ENCODE measurements around the gene UPK1A.
A peak's percentile ranks its signal among the peaks of the same experiment; 100 is the strongest.

Gene UPK1A

DNA sequence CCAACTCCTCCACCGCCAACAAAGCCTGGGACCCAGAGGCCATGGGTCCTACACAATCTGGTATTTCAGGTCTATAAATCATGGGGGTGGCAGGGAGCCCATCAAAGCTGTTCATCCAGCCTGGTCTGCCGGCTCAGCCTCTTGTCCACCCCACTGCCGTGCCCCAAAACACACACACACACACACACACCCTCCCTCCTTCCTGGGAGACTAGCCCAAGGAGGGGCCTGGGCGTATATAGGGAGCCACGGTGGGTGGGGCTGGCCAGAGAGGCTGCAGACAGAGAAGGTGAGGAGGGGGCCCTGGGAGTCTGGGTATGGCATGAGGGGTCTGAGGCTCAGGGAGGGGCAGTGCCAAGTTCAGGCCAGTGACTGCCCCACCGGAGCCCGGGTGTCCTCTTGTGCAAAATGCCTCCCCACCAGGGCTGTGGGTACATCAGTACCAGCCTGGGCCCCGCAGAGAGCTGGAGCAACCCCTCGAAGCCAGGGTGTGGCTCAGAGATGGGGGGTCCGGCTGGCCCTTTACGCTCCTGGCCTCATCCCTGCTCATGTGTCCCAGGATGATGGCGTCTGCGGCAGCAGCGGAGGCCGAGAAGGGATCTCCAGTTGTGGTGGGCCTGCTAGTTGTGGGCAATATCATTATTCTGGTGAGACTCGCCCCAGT, at the start of gene UPK1A:
Gene UPK1A (plus strand): TSS at position 267 of the 663 bp plus-strand sequence. CDS start 296 bp downstream, at position 563.
- DNase-seq = no peak

- DNase-seq = no peak
These were observed 47.5 kb upstream of the UPK1A start for GRCh38 chr19:35618857-35619256.

- DNase-seq = no peak
These were observed 46.9 kb upstream of the UPK1A start for GRCh38 chr19:35619290-35619923.

- DNase-seq = no peak
These were observed 46.3 kb upstream of the UPK1A start for GRCh38 chr19:35620001-35620400.

DNA sequence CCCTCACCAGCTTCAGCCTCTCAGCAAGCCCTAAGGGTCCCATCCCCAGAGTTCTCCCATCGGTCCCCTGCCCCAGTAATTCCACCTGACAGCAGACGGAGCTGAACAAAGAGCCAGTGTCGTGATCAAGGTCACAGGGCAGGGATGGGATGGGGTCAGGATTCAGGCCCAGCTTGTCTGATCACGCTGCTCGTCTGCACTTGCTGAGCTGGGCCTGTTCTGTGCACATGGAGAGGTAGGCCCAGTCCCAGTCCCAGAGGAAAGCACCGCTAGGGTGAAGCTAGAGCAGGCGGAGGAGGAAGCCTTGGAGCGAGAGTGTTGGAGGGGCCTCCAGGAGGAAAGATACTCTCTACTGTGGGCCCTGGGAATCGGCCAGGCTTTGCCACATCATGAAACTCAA, 44.6 kb upstream of the UPK1A start:
- DNase-seq = no peak

DNA sequence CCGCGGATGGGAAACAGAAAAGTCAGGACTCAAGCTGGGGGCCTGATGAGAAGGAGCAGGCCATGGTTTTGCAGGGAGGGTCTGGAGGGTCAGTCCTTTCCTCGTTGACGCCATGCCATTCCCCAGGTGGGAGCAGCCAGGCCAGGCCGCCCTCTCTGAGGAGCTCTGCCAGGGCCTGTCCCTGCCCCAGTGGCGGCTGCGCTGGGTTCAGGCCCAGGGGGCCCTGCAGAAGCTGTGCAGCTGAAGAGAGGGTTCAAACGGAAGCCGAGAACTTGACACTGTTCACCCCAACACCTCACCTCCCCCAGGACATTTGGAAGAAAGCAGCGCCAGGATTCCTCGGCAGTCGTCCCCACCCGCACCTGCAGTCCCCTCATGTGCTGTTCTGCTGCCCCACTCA, 43.6 kb upstream of the UPK1A start:
- DNase-seq = no peak

DNA sequence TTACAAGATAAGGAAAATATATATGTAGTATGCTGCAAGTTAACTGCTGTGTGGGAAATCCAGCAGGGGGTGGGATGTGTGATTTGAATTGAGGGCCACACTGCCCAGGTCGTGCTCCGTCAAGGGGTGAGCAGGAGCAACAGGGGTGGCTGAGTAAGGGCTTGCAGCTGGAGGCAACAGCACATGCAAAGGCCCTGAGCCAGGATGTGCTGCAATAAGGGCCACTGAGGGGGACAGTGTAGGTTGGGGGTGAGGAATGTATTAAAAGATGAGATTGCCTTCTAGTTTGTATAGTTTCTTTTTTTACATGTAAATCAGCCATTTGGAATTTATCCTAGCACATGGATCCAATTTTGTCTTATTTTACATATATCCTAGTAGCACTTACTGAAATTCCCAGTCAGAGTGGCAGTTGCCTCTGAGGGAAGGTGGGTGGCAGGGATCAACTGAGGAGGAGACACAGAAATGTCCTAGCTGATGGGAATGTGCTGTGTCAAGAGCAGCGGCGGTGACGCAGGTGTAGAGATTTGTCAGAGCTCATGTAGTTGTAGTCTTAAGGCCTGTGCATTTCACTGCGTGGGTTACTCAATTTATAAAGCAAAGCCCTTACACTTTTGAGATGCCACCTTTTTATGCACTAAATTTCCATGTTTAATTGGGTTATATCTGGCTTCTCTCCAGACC, 42.8 kb upstream of the UPK1A start:
- DNase-seq = no peak

DNA sequence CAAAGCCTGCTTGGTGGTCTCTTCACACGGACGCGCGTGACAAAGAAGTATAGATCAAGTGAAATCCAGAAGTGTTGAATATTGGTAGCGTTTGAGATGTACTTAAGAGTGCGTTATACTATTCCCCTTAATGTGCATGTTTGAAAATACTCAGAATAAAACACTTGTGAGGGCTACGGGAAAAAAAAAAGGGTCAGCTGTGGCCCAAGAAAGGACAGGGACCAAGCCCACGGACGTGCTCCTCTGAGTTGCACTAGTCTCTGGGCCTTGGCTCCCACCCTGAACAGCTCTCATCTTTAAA, 38.1 kb upstream of the UPK1A start:
- no peak for DNase-seq

DNA sequence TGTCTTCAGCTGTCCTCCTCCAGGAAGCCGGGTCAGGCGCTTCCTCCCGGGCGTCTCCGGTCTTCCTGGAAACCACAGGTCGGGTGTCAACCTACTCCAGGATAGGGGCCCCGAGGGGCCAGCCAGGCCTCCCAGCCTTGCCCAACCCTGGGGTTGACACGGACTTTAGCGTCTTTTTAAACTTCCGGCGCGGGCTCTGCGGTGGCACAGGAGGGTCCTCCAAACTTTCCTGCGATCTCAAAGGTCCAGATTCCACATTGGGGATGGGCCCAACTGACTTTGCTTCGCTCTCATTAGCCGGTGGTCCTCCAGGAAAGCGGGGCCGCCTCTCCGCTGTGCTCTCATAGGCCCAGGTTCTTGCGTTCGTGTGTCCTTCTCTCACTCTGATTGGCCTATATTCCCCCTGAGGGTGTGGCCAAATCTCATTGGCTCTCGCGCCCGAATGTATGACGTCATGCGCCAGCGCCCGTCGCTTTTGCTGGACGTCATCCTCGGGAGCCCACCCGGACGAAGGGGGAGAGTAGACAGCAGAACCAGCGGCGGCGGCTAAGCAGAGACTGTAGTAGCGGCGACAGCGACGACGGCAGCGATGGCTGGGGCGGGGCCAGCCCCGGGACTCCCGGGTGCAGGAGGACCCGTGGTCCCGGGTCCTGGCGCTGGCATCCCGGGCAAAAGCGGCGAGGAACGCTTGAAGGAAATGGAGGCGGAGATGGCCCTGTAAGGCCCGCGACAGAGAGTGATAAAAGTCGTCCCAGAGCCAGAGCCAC, 37.6 kb upstream of the UPK1A start, which contains the start of gene RBM42:
Gene RBM42 (plus strand): TSS at position 472 of the 767 bp plus-strand sequence. CDS start 118 bp downstream, at position 590.
- peak; percentile 89 to 95 (median 93) for DNase-seq

DNA sequence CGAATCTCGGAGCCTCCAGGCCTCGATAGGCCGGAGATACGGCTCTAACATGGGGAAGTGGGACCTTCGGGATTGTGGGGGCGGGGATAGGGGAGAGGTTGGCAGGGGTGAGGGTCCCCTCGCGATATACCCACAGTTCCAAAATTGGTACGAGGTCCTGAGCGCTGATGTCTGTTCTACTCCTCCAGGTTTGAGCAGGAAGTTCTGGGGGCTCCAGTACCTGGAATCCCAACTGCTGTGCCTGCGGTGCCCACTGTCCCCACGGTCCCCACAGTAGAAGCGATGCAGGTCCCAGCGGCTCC, 37.0 kb upstream of the UPK1A start:
- DNase-seq = no peak

GRCh38 chr19:35633727-35634440, 32.4 kb upstream of the UPK1A start:
- DNase-seq = no peak

DNA sequence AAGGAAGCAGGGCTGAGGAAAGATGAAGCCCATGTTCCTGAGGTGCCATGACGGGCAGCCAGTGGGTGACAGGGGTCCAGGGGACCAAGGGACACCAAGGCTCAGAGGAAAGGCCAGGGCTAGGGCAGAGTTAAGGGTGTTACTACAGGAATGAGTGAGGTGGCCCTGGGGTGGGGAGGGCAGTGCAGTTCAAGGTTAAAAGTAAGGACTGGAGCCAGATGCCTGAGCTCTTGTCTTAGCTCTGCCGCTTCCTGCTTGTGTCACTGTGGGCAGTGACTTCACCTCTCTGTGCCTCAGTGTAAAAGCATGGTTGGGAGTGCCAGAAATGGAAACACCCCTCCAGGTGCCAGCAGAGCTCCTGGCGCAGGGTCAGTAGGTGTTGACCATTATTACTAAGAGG, 29.7 kb upstream of the UPK1A start:
- DNase-seq = no peak

DNA sequence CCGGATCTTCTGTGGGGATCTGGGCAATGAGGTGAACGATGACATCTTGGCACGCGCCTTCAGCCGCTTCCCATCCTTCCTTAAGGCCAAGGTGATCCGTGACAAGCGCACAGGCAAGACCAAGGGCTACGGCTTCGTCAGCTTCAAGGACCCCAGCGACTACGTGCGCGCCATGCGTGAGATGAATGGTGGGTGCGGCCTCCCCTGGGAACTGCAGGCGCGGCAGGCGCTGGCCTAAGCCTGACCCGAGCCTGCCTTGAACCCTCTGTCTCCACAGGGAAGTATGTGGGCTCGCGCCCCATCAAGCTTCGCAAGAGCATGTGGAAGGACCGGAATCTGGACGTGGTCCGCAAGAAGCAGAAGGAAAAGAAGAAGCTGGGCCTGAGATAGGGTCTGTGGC, 29.2 kb upstream of the UPK1A start:
- DNase-seq = no peak

DNA sequence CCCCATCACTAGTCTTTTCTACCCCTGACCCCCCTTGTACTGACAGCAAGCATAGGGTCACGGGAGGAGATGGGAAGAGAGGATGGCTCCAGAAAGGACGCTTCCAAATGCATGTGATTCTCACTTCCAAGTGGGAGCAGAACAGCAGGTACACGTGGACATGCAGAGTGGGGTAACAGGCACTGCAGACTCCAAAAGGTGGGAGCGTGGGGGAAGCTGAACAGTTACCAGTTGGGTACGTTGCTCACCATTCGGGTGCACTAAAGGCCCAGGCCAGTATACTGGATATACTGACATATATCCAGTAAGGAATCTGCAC, 27.0 kb upstream of the UPK1A start:
- no peak for DNase-seq

DNA sequence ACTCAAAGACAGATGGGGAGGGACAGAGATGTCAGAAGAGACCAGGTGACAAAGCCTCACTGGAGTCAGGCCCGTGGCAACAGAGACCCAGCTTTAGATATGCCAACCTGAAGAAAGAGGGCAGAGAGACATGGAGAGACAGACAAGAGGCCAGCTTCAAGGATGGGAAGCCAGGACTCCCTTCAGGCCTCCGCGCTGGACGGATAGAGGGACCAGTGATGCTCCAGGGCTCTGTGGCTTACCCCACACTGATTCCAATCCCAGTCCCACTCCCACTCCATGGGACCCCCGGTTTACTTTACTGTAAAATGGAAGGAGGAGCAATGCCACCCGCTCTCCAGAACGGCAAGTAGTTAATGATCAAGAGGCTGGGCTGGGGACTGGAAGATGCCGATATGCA, 26.5 kb upstream of the UPK1A start:
- DNase-seq = no peak

DNA sequence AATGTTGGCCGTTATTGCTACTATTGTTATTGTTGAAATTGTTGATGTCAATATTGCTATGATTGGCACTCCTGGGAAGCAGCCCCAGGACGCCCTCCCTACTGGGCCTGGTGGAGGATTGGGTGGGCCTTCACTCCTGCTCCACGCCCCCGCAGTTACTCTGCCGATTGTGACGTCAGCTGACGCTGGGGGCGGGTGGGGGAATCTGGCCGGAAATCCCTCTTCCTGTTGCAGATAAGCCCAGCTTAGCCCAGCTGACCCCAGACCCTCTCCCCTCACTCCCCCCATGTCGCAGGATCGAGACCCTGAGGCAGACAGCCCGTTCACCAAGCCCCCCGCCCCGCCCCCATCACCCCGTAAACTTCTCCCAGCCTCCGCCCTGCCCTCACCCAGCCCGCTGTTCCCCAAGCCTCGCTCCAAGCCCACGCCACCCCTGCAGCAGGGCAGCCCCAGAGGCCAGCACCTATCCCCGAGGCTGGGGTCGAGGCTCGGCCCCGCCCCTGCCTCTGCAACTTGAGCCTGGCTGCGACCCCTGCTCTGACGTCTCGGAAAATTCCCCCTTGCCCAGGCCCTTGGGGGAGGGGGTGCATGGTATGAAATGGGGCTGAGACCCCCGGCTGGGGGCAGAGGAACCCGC, 24.7 kb upstream of the UPK1A start, which contains the start of gene ETV2:
Gene ETV2 (plus strand): TSS at position 231 of the 637 bp plus-strand sequence. CDS start 716 bp downstream, outside the sequence.
- DNase-seq = peak in 1 of 4 experiments; percentile 32

- DNase-seq = no peak
These were observed 24.0 kb upstream of the UPK1A start for GRCh38 chr19:35642312-35642711.

DNA sequence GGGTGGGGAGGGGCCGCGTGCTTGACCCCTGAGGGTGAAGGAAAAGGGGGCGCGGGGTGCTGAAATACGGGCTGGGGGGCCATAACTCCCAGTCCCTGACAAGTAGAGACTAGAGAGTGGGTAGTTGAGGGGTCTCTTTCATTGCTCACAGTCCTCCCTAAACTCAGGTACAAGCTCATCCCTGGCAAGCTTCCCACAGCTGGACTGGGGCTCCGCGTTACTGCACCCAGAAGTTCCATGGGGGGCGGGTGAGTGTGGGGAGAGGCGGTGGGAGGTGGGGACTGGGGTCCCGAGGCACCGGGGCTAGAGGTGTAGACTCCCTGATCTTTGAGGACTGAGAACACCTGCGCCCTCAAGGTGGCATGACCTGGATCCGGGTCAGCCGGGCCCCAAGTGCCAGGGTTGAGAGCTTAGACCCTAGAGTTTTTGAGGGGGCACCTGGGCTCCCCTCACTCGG, 23.5 kb upstream of the UPK1A start:
- no peak for DNase-seq

GRCh38 chr19:35643255-35644205, 22.8 kb upstream of the UPK1A start:
- peak; percentile 63 to 75 (median 71) for DNase-seq

- peak; percentile 88 to 90 (median 89) for DNase-seq
These were observed 21.9 kb upstream of the UPK1A start for GRCh38 chr19:35644206-35644986.
